GM12891 (cell line): ENCODE measurements around the gene KRT84. TPM values are rescaled to one million over a fixed set of nuclear protein-coding genes. Genes with fewer than 3 reads are reported as not detected.

Experiments used
- DNase-seq: peaks from one replicate; pipeline ENCODE4 v3.0.0; 2011; ENCODE audit warnings: low spot score; ENCODE audit not compliant: insufficient read length
- FAIRE-seq: peaks from 2 replicates; lab custom pipeline; 2011; peaks lifted over from hg19 to GRCh38; lab: Jason Lieb, UNC
- PAX5 ChIP-seq: IDR thresholded peaks from 2 replicates; pipeline ENCODE4 v1.6.1; 2011; ENCODE audit warnings: low read length, moderate library complexity, mild to moderate bottlenecking; ENCODE audit not compliant: insufficient read depth, severe bottlenecking
- POLR2A ChIP-seq: IDR thresholded peaks from 2 replicates; pipeline ENCODE4 v1.6.1; 2011; ENCODE audit warnings: low read depth, low read length, control low read depth
- POLR2AphosphoS5 ChIP-seq: IDR thresholded peaks from 2 replicates; pipeline ENCODE4 v1.6.1; 2011; ENCODE audit warnings: low read depth, low read length, control low read depth
- POU2F2 ChIP-seq: IDR thresholded peaks from 2 replicates; pipeline ENCODE4 v1.6.1; 2011; ENCODE audit warnings: low read depth, mild to moderate bottlenecking, control low read depth, low read length, moderate library complexity
- SPI1 ChIP-seq: IDR thresholded peaks from 2 replicates; pipeline ENCODE4 v1.6.1; 2011; ENCODE audit warnings: low read depth, low read length, control low read depth
- TAF1 ChIP-seq: IDR thresholded peaks from 2 replicates; pipeline ENCODE4 v1.6.1; 2011; ENCODE audit warnings: low read depth, low read length, control low read depth
- polyA plus RNA-seq: library from polyadenylated mRNA; unstranded; fragments of >200 nt; gene quantifications from one replicate; pipeline ENCODE4 v1.2.1, GENCODE V29; 2012; ENCODE audit warnings: low read depth, missing spikeins, inconsistent platforms; ENCODE audit not compliant: missing spikeins

Gene KRT84
- polyA plus RNA-seq, result not detected

GRCh38 chr12:52385226-52385702 lies at the start of gene KRT84:
TSS of gene KRT84 (minus strand) at chr12:52385652. CDS start at chr12:52385585, 67 bp downstream.
- DNase-seq (no peak), FAIRE-seq (no peak)
- TF ChIP-seq POU2F2 (no peak), POLR2AphosphoS5 (no peak), POLR2A (no peak), PAX5 (no peak), TAF1 (no peak)

DNA sequence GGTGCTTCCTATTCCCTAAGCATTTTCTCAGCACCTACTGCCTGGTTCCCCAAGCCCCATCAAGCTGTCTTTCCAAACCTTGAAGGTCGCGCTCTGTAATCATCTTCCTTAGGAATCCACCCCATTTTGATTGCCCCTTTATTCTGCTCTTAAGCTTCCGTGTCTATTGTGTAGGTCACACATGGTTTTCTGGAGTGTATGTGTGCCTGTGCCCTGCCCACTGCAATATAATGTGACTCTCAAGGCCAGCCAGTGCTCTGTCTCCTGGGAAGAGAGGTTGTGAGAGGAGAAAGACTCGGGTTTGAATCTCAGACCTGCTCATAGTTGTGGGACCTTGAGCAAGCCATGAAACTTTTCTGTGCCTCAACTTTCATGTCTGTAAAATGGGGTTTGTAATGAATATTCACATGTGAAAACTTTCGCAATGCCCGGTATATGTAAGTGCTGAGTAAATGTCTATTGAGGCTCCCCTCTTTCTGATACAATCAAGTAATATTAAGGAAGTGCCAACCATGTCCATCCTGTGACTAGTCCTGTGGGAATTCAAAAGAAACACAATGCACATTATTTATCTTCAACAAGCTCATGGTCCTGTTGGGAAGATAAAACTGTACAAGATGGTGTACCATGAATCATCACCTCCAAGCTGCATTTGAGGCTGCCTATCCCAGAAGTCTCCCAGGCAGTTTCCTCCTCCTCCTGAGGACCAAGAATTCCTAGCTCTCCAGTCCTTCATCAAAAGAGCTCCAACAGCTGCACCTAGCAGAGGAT lies 49.5 kb upstream of the KRT84 start:
- DNase-seq, result no peak
- FAIRE-seq, result no peak
- TF ChIP-seq TAF1, result no peak
- TF ChIP-seq POLR2AphosphoS5, result no peak
- TF ChIP-seq POU2F2, result no peak
- TF ChIP-seq POLR2A, result no peak
- no peak for TF ChIP-seq PAX5
- no peak for TF ChIP-seq SPI1

- no peak for FAIRE-seq
- TF ChIP-seq POU2F2, result no peak
- no peak for TF ChIP-seq POLR2A
- no peak for TF ChIP-seq SPI1
- TF ChIP-seq POLR2AphosphoS5, result no peak
- TF ChIP-seq TAF1, result no peak
- TF ChIP-seq PAX5, result no peak
- no peak for DNase-seq
These were observed 48.8 kb upstream of the KRT84 start, which contains the start of gene KRT75 for GRCh38 chr12:52434081-52434733. TSS of gene KRT75 (minus strand) at chr12:52434371. CDS start at chr12:52434304, 67 bp downstream.

- TF ChIP-seq POLR2A, result no peak
- TF ChIP-seq SPI1, result no peak
- TF ChIP-seq POLR2AphosphoS5, result no peak
- no peak for TF ChIP-seq PAX5
- FAIRE-seq (no peak), DNase-seq (no peak)
These were observed 48.1 kb upstream of the KRT84 start for GRCh38 chr12:52433501-52434080.

DNA sequence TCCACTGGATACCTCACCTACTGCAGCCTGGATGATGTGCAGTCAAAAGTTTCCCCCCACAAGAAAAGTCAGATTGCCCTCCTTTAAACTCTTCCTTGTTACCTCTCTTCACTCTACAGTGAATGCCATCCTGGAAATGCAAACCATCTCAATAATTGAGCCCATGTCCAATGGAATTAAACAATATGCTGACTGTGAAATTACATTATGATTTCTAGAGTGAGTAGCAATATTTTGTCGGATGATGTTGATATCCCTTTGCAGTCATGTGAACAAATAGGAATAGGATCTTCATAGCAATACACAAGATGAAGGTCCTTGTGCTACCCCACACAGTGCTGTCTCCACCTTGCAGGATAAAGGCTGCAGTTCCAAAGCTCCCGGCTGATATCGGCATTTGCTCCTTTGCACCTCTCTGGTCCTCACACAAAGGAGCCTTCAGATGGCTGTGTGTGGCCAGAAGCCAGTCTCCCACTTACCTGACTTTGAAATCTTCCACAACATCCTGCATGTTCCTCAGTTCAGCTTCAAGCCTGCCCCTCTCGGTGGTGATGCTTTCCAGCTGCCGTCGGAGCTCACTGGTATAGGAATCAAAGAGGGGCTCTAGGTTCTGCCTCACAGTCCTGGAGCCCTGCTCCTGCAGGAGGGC lies 47.2 kb upstream of the KRT84 start:
- no peak for DNase-seq
- no peak for FAIRE-seq
- TF ChIP-seq POU2F2, result no peak
- no peak for TF ChIP-seq SPI1
- no peak for TF ChIP-seq POLR2A
- no peak for TF ChIP-seq TAF1
- TF ChIP-seq PAX5, result no peak

GRCh38 chr12:52428121-52428520 lies 42.7 kb upstream of the KRT84 start:
- DNase-seq, result no peak
- TF ChIP-seq PAX5 (no peak), POU2F2 (no peak), SPI1 (no peak), TAF1 (no peak), POLR2A (no peak), POLR2AphosphoS5 (no peak)
- FAIRE-seq, result no peak

DNA sequence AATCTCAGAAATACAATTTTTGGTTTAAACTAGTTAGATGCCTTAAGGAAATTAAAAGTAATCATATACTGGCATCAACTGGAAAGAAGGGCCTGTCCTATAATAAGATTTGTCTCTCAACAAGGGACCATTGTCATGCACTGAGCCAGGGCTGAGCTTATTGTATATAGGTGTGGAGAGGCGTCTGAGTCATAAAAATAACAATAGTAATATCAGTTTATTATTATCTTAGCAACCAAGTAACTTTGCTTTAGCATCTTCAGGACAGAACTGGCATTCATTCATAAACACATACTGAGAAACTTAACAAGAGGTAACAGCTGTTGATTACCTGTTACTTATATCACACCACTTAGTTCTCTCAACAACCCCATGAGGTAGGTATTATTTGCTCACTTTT lies 41.6 kb upstream of the KRT84 start:
- TF ChIP-seq POLR2A, result no peak
- no peak for TF ChIP-seq SPI1
- no peak for TF ChIP-seq POU2F2
- TF ChIP-seq TAF1, result no peak
- TF ChIP-seq POLR2AphosphoS5, result no peak
- no peak for TF ChIP-seq PAX5
- DNase-seq (no peak), FAIRE-seq (no peak)

GRCh38 chr12:52426034-52426433 lies 40.6 kb upstream of the KRT84 start:
- FAIRE-seq (no peak), DNase-seq (no peak)
- no peak for TF ChIP-seq POU2F2
- TF ChIP-seq SPI1, result no peak
- no peak for TF ChIP-seq TAF1
- no peak for TF ChIP-seq POLR2AphosphoS5
- TF ChIP-seq PAX5, result no peak
- TF ChIP-seq POLR2A, result no peak

DNA sequence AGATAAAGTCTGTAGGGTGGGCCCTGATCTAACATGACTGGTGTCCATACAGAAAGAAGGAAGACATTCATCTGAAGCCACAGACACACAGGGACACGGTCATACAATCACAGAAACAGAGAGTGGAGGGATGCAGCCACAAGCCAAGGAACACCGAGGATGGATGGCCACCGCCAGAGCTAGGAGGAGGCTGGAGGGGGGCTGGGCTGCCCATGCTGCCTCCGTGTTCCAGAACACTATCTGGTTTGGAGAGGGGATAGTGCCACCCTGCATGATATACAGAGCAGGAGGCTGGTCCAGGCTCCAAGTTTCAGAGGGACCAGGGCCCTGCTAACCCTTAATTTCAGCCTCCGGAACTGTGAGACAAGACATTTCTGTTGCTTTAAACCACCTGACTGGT lies 40.0 kb upstream of the KRT84 start:
- no peak for DNase-seq
- no peak for TF ChIP-seq POLR2AphosphoS5
- TF ChIP-seq SPI1, result no peak
- TF ChIP-seq POU2F2, result no peak
- no peak for TF ChIP-seq PAX5
- TF ChIP-seq TAF1, result no peak
- no peak for TF ChIP-seq POLR2A
- FAIRE-seq, result no peak
